ENCODE results near the gene HDAC4. TPM values are rescaled to one million over a fixed set of nuclear protein-coding genes. Genes with fewer than 3 reads are reported as not detected.

Gene HDAC4
- total and polyA plus RNA-seq, 2 donors from 2014 or later: 2.2 to 56.8 TPM

GRCh38 chr2:239267288-239267951 is 133.4 kb downstream of the HDAC4 start:
- intact Hi-C loops (cut with DNase I): no loop called here
- TF ChIP-seq CTCF (IDR thresholded peaks at IDR 0.05; ENCODE audit: borderline replicate concordance, extremely low read depth, insufficient read depth): no peak
- H3K9me3 ChIP-seq (ENCODE audit: control insufficient read depth in 2 of 3, insufficient read depth in 1 of 3, low read length in 3 of 3): no peaks in the 10 kb centered on the region
- DNase-seq (peak; percentile 56 to 90 (median 69)), FAIRE-seq (no peak)
- H3K9ac ChIP-seq (ENCODE audit: low read length in 3 of 3): no peak overlapping the region
- H3K4me3 ChIP-seq (ENCODE audit: low read length in 3 of 3): no peak overlapping the region
- H3K4me1 ChIP-seq (ENCODE audit: control insufficient read depth in 2 of 3, insufficient read depth in 2 of 3, low read depth in 1 of 3, low read length in 3 of 3): peaks cover 0 to 45% (median 21%) of the 10 kb centered on the region in 3 donors
- H3K27me3 ChIP-seq (ENCODE audit: control insufficient read depth, insufficient read depth, low read length): no peaks in the 10 kb centered on the region
- peak overlapping the region; percentile 38 to 55 for H3K27ac ChIP-seq (ENCODE audit: low read depth in 2 of 2, low read length in 2 of 2)
- H3K36me3 ChIP-seq (ENCODE audit: control insufficient read depth in 2 of 3, insufficient read depth in 3 of 3, low read length in 3 of 3): no peaks in the 10 kb centered on the region

- Histone ChIP-seq H3K4me1 (ENCODE audit: control insufficient read depth in 2 of 3, insufficient read depth in 2 of 3, low read depth in 1 of 3, low read length in 3 of 3) (peaks cover 0 to 45% (median 21%) of the 10 kb centered on the region in 3 donors), H3K9ac (ENCODE audit: low read length in 3 of 3) (no peak overlapping the region), H3K4me3 (ENCODE audit: low read length in 3 of 3) (no peak overlapping the region), H3K27me3 (ENCODE audit: control insufficient read depth, insufficient read depth, low read length) (no peaks in the 10 kb centered on the region), H3K9me3 (ENCODE audit: control insufficient read depth in 2 of 3, insufficient read depth in 1 of 3, low read length in 3 of 3) (no peaks in the 10 kb centered on the region), H3K36me3 (ENCODE audit: control insufficient read depth in 2 of 3, insufficient read depth in 3 of 3, low read length in 3 of 3) (no peaks in the 10 kb centered on the region), H3K27ac (ENCODE audit: low read depth in 2 of 2, low read length in 2 of 2) (peak overlapping the region; percentile 26 to 55)
- FAIRE-seq: no peak
- DNase-seq: peak in 2 of 5 donors; percentile 6 to 30
- TF ChIP-seq CTCF (IDR thresholded peaks at IDR 0.05; ENCODE audit: borderline replicate concordance, extremely low read depth, insufficient read depth): no peak
- intact Hi-C loops (cut with DNase I): no loop called here
Measured at GRCh38 chr2:239266779-239267287, 134.0 kb downstream of the HDAC4 start.

- no peak for TF ChIP-seq CTCF (IDR thresholded peaks at IDR 0.05; ENCODE audit: borderline replicate concordance, extremely low read depth, insufficient read depth)
- Histone ChIP-seq H3K4me3 (ENCODE audit: low read length in 3 of 3) (no peak overlapping the region), H3K36me3 (ENCODE audit: control insufficient read depth in 2 of 3, insufficient read depth in 3 of 3, low read length in 3 of 3) (no peaks in the 10 kb centered on the region), H3K4me1 (ENCODE audit: control insufficient read depth in 2 of 3, insufficient read depth in 2 of 3, low read depth in 1 of 3, low read length in 3 of 3) (peaks cover 0 to 45% (median 21%) of the 10 kb centered on the region in 3 donors), H3K27ac (ENCODE audit: low read depth in 2 of 2, low read length in 2 of 2) (no peak overlapping the region), H3K9me3 (ENCODE audit: control insufficient read depth in 2 of 3, insufficient read depth in 1 of 3, low read length in 3 of 3) (no peaks in the 10 kb centered on the region), H3K9ac (ENCODE audit: low read length in 3 of 3) (no peak overlapping the region), H3K27me3 (ENCODE audit: control insufficient read depth, insufficient read depth, low read length) (no peaks in the 10 kb centered on the region)
- no peak for FAIRE-seq
- intact Hi-C loops (cut with DNase I): no loop called here
- DNase-seq: no peak
Measured at GRCh38 chr2:239266434-239266766, 134.4 kb downstream of the HDAC4 start.
